ENCODE data around the gene PMAIP1.
"Not testable (repeated sequence)": the region's sequence is repeated elsewhere in the genome, so short reads cannot be mapped to it uniquely, and the experiment has no call there.

Gene PMAIP1

GRCh38 chr18:59884351-59884750 is 15.4 kb upstream of the PMAIP1 start:
- DNase-seq (ENCODE audit: low read depth in 1 of 2, low spot score in 1 of 2), result no peak

- no peak for DNase-seq (ENCODE audit: low read depth in 1 of 2, low spot score in 1 of 2)
These were observed 14.1 kb upstream of the PMAIP1 start for GRCh38 chr18:59885579-59886163.

- not testable (repeated sequence) for DNase-seq (ENCODE audit: low read depth in 1 of 2, low spot score in 1 of 2)
These were observed 13.4 kb upstream of the PMAIP1 start for GRCh38 chr18:59886399-59886798.

- no peak for DNase-seq (ENCODE audit: low read depth in 1 of 2, low spot score in 1 of 2)
These were observed 7.7 kb upstream of the PMAIP1 start for GRCh38 chr18:59892123-59892522.

GRCh38 chr18:59893971-59894370 is 5.8 kb upstream of the PMAIP1 start:
- no peak for DNase-seq (ENCODE audit: low read depth in 1 of 2, low spot score in 1 of 2)

- no peak for DNase-seq (ENCODE audit: low read depth in 1 of 2, low spot score in 1 of 2)
These were observed 2.4 kb upstream of the PMAIP1 start for GRCh38 chr18:59897321-59897954.

GRCh38 chr18:59898093-59898492 is 1.7 kb upstream of the PMAIP1 start:
- no peak for DNase-seq (ENCODE audit: low read depth in 1 of 2, low spot score in 1 of 2)

- DNase-seq (ENCODE audit: low read depth in 1 of 2, low spot score in 1 of 2), result no peak
These were observed 1.0 kb upstream of the PMAIP1 start for GRCh38 chr18:59898609-59899297.

- DNase-seq (ENCODE audit: low read depth in 1 of 2, low spot score in 1 of 2), result peak; percentile 27 to 38
These were observed 679 bp downstream of the PMAIP1 start for GRCh38 chr18:59900222-59901128.

- DNase-seq (ENCODE audit: low read depth in 1 of 2, low spot score in 1 of 2), result no peak
These were observed 2.6 kb downstream of the PMAIP1 start for GRCh38 chr18:59902131-59902992.

GRCh38 chr18:59902993-59903610 is 3.3 kb downstream of the PMAIP1 start:
- DNase-seq (ENCODE audit: low read depth in 1 of 2, low spot score in 1 of 2), result no peak

GRCh38 chr18:59904011-59904601 is 4.3 kb downstream of the PMAIP1 start:
- DNase-seq (ENCODE audit: low read depth in 1 of 2, low spot score in 1 of 2), result no peak

GRCh38 chr18:59905686-59906091 is 5.9 kb downstream of the PMAIP1 start:
- DNase-seq (ENCODE audit: low read depth in 1 of 2, low spot score in 1 of 2), result no peak

GRCh38 chr18:59906203-59906602 is 6.4 kb downstream of the PMAIP1 start:
- no peak for DNase-seq (ENCODE audit: low read depth in 1 of 2, low spot score in 1 of 2)

GRCh38 chr18:59907172-59907571 is 7.4 kb downstream of the PMAIP1 start:
- DNase-seq (ENCODE audit: low read depth in 1 of 2, low spot score in 1 of 2), result no peak

GRCh38 chr18:59907660-59908059 is 7.9 kb downstream of the PMAIP1 start:
- no peak for DNase-seq (ENCODE audit: low read depth in 1 of 2, low spot score in 1 of 2)

- DNase-seq (ENCODE audit: low read depth in 1 of 2, low spot score in 1 of 2), result no peak
These were observed 9.0 kb downstream of the PMAIP1 start for GRCh38 chr18:59908799-59909198.

GRCh38 chr18:59909289-59910036 is 9.7 kb downstream of the PMAIP1 start:
- no peak for DNase-seq (ENCODE audit: low read depth in 1 of 2, low spot score in 1 of 2)

- no peak for DNase-seq (ENCODE audit: low read depth in 1 of 2, low spot score in 1 of 2)
These were observed 11.2 kb downstream of the PMAIP1 start for GRCh38 chr18:59910967-59911366.

Data from stimulated activated CD4-positive, alpha-beta T cell treated with anti-CD3 and anti-CD28 coated beads, Interleukin-15, amount 100 ng/mL, for 1 hour (primary cell).